WTC11 (cell line): ENCODE data around the gene CUL1. TPM values are rescaled to one million over a fixed set of nuclear protein-coding genes. Genes with fewer than 3 reads are reported as not detected.
A peak's percentile ranks its signal among the peaks of the same experiment; 100 is the strongest.

Source experiments
- ATAC-seq: fragments of 200-7000 bp; cut with Tn5 transposase; 2 replicates; pipeline ENCODE4 v1.10.0; 2021; ENCODE audit warnings: mild to moderate bottlenecking, moderate library complexity
- CTCF ChIA-PET: fragments of 300-600 bp; sonication (Branson Sonifier 250); formaldehyde crosslinking; loops from one replicate; lab custom pipeline; 2021; ENCODE audit warnings: antibody characterized with exemption; lab: Charles Lee
- POLR2A ChIA-PET: fragments of 350-600 bp; sonication (Branson Sonifier 250); formaldehyde crosslinking; loops from one replicate; lab custom pipeline; 2021; ENCODE audit warnings: antibody characterized with exemption; lab: Charles Lee
- DNase-seq: peaks from one replicate; pipeline ENCODE4 v3.0.0; 2021; ENCODE audit warnings: low spot score
- H3K27ac Mint-ChIP-seq: 2 replicates; pipeline ENCODE4 v1.8.0; 2021; ENCODE audit warnings: mixed read lengths
- H3K27me3 Mint-ChIP-seq: 2 replicates; pipeline ENCODE4 v1.8.0; 2021; ENCODE audit warnings: low read depth, mild to moderate bottlenecking, moderate library complexity, mixed read lengths
- H3K36me3 Mint-ChIP-seq: 2 replicates; pipeline ENCODE4 v1.8.0; 2021; ENCODE audit warnings: mixed read lengths
- H3K4me1 Mint-ChIP-seq: 2 replicates; pipeline ENCODE4 v1.8.0; 2022; ENCODE audit warnings: mixed read lengths
- H3K4me3 Mint-ChIP-seq: 2 replicates; pipeline ENCODE4 v1.8.0; 2021; ENCODE audit warnings: mild to moderate bottlenecking, moderate library complexity, mixed read lengths
- H3K9me3 Mint-ChIP-seq: 2 replicates; pipeline ENCODE4 v1.8.0; 2021; ENCODE audit warnings: mixed read lengths
- E2F1 ChIP-seq: sonication (generic); formaldehyde crosslinking; IDR thresholded peaks from 2 replicates; pipeline ENCODE4 v1.8.0; 2022; ENCODE audit warnings: mild to moderate bottlenecking, missing genetic modification reagents
- ELF4 ChIP-seq: sonication (generic); formaldehyde crosslinking; IDR thresholded peaks from 2 replicates; pipeline ENCODE4 v1.8.1; 2022; ENCODE audit warnings: low read depth, mild to moderate bottlenecking, moderate library complexity, missing genetic modification reagents
- ERG ChIP-seq: fragments of 250-450 bp; sonication (Bioruptor Pico); IDR thresholded peaks from 2 replicates; pipeline ENCODE4 v1.8.0; 2021; ENCODE audit warnings: mild to moderate bottlenecking
- GABPB1 ChIP-seq: sonication (generic); formaldehyde crosslinking; IDR thresholded peaks from 2 replicates; pipeline ENCODE4 v1.8.1; 2023; ENCODE audit warnings: mild to moderate bottlenecking, missing genetic modification reagents
- HMGA2 ChIP-seq: fragments of 250-450 bp; sonication (Bioruptor Pico); IDR thresholded peaks from 2 replicates; pipeline ENCODE4 v1.4.0; 2021; ENCODE audit warnings: mild to moderate bottlenecking, moderate library complexity
- MXD4 ChIP-seq: fragments of 250-450 bp; sonication (Bioruptor Pico); IDR thresholded peaks from 2 replicates; pipeline ENCODE4 v1.8.0; 2021; ENCODE audit warnings: mild to moderate bottlenecking, moderate library complexity, borderline replicate concordance
- NR3C1 ChIP-seq: sonication (generic); formaldehyde crosslinking; conservative IDR thresholded peaks from 2 replicates; pipeline ENCODE4 v1.8.1; 2023; ENCODE audit warnings: low read depth, mild to moderate bottlenecking, missing genetic modification reagents
- OVOL2 ChIP-seq: fragments of 250-450 bp; sonication (Bioruptor Pico); IDR thresholded peaks from 2 replicates; pipeline ENCODE4 v1.9.0; 2021; ENCODE audit warnings: mild to moderate bottlenecking, borderline replicate concordance
- PRRX2 ChIP-seq: fragments of 250-450 bp; sonication (Bioruptor Pico); IDR thresholded peaks from 2 replicates; pipeline ENCODE4 v1.8.0; 2021; ENCODE audit warnings: mild to moderate bottlenecking
- SMAD4 ChIP-seq: sonication (generic); formaldehyde crosslinking; IDR thresholded peaks from 2 replicates; pipeline ENCODE4 v1.8.0; 2022; ENCODE audit warnings: mild to moderate bottlenecking, missing genetic modification reagents
- TCF7 ChIP-seq: sonication (generic); formaldehyde crosslinking; IDR thresholded peaks from 2 replicates; pipeline ENCODE4 v1.8.0; 2022; ENCODE audit warnings: mild to moderate bottlenecking, low read depth, missing genetic modification reagents, moderate library complexity
- TEAD4 ChIP-seq: sonication (generic); formaldehyde crosslinking; IDR thresholded peaks from 2 replicates; pipeline ENCODE4 v1.8.0; 2022; ENCODE audit warnings: mild to moderate bottlenecking, missing genetic modification reagents
- ZNF121 ChIP-seq: sonication (generic); formaldehyde crosslinking; IDR thresholded peaks from 2 replicates; pipeline ENCODE4 v1.8.0; 2023; ENCODE audit warnings: missing genetic modification reagents
- ZNF396 ChIP-seq: fragments of 250-450 bp; sonication (Bioruptor Pico); IDR thresholded peaks from 2 replicates; pipeline ENCODE4 v1.8.0; 2021; ENCODE audit warnings: mild to moderate bottlenecking, moderate library complexity, borderline replicate concordance
- ZNF425 ChIP-seq: fragments of 250-450 bp; sonication (Bioruptor Pico); conservative IDR thresholded peaks from 2 replicates; pipeline ENCODE4 v1.9.0; 2021; ENCODE audit warnings: mild to moderate bottlenecking
- ZNF512 ChIP-seq: sonication (generic); formaldehyde crosslinking; IDR thresholded peaks from 2 replicates; pipeline ENCODE4 v1.8.1; 2022; ENCODE audit warnings: missing genetic modification reagents, borderline replicate concordance
- total RNA-seq: library from RNA; stranded (reverse); gene quantifications from 3 replicates; pipeline ENCODE4 v1.2.3, GENCODE V29; 2021
- TF ChIP-seq, protein P1 (sequence below): sonication (generic); formaldehyde crosslinking; IDR thresholded peaks from 2 replicates; pipeline ENCODE4 v1.8.1; 2023; ENCODE audit warnings: mild to moderate bottlenecking, moderate library complexity, missing genetic modification reagents
- TF ChIP-seq, protein P2 (sequence below): sonication (generic); formaldehyde crosslinking; IDR thresholded peaks from 2 replicates; pipeline ENCODE4 v1.8.1; 2023; ENCODE audit warnings: mild to moderate bottlenecking, missing genetic modification reagents, borderline replicate concordance
- TF ChIP-seq, protein P3 (sequence below): sonication (generic); formaldehyde crosslinking; IDR thresholded peaks from 2 replicates; pipeline ENCODE4 v1.8.1; 2023; ENCODE audit warnings: mild to moderate bottlenecking, missing genetic modification reagents, moderate library complexity

The CUL1 gene
- total RNA-seq, 1 experiment from 2014 or later: 50.5 TPM

- Mint-ChIP-seq H3K4me1 (peaks cover under 1% of the 10 kb centered on the region; the same call in 1 of the 2 replicates), H3K9me3 (peaks cover 3% of the 10 kb centered on the region; the same call in 1 of the 2 replicates), H3K4me3 (no peak overlapping the region), H3K27ac (no peak overlapping the region), H3K27me3 (no peaks in the 10 kb centered on the region), H3K36me3 (peaks cover 83% of the 10 kb centered on the region)
- TF ChIP-seq PRRX2 (CRISPR knock-in tag) (no peak), SMAD4 (CRISPR knock-in tag) (no peak), ZNF396 (no peak), GABPB1 (CRISPR knock-in tag) (no peak), ZNF512 (CRISPR knock-in tag) (no peak), NR3C1 (CRISPR knock-in tag) (no peak), TEAD4 (CRISPR knock-in tag) (no peak), HMGA2 (CRISPR knock-in tag) (no peak), OVOL2 (CRISPR knock-in tag) (no peak), ZNF425 (no peak)
- TF ChIP-seq, protein P1, sequence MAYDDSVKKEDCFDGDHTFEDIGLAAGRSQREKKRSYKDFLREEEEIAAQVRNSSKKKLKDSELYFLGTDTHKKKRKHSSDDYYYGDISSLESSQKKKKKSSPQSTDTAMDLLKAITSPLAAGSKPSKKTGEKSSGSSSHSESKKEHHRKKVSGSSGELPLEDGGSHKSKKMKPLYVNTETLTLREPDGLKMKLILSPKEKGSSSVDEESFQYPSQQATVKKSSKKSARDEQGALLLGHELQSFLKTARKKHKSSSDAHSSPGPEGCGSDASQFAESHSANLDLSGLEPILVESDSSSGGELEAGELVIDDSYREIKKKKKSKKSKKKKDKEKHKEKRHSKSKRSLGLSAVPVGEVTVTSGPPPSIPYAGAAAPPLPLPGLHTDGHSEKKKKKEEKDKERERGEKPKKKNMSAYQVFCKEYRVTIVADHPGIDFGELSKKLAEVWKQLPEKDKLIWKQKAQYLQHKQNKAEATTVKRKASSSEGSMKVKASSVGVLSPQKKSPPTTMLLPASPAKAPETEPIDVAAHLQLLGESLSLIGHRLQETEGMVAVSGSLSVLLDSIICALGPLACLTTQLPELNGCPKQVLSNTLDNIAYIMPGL: no peak
- TF ChIP-seq, protein P2, sequence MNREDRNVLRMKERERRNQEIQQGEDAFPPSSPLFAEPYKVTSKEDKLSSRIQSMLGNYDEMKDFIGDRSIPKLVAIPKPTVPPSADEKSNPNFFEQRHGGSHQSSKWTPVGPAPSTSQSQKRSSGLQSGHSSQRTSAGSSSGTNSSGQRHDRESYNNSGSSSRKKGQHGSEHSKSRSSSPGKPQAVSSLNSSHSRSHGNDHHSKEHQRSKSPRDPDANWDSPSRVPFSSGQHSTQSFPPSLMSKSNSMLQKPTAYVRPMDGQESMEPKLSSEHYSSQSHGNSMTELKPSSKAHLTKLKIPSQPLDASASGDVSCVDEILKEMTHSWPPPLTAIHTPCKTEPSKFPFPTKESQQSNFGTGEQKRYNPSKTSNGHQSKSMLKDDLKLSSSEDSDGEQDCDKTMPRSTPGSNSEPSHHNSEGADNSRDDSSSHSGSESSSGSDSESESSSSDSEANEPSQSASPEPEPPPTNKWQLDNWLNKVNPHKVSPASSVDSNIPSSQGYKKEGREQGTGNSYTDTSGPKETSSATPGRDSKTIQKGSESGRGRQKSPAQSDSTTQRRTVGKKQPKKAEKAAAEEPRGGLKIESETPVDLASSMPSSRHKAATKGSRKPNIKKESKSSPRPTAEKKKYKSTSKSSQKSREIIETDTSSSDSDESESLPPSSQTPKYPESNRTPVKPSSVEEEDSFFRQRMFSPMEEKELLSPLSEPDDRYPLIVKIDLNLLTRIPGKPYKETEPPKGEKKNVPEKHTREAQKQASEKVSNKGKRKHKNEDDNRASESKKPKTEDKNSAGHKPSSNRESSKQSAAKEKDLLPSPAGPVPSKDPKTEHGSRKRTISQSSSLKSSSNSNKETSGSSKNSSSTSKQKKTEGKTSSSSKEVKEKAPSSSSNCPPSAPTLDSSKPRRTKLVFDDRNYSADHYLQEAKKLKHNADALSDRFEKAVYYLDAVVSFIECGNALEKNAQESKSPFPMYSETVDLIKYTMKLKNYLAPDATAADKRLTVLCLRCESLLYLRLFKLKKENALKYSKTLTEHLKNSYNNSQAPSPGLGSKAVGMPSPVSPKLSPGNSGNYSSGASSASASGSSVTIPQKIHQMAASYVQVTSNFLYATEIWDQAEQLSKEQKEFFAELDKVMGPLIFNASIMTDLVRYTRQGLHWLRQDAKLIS (CRISPR knock-in tag): no peak
- DNase-seq (no peak), ATAC-seq (no peak)
- POLR2A ChIA-PET: no interaction called here
- CTCF ChIA-PET: no interaction called here
Observed at GRCh38 chr7:148790850-148791249, 92.1 kb downstream of the CUL1 start.

- DNase-seq (no peak), ATAC-seq (no peak)
- Mint-ChIP-seq H3K9me3 (peaks cover 3% of the 10 kb centered on the region; the same call in 1 of the 2 replicates), H3K36me3 (peaks cover 84% of the 10 kb centered on the region), H3K27me3 (no peaks in the 10 kb centered on the region), H3K4me1 (peaks cover 5% of the 10 kb centered on the region; the same call in 1 of the 2 replicates), H3K4me3 (no peak overlapping the region), H3K27ac (peak overlapping the region; percentile 60; the same call in 1 of the 2 replicates)
- POLR2A ChIA-PET: no interaction called here
- CTCF ChIA-PET: no interaction called here
- TF ChIP-seq ZNF121 (CRISPR knock-in tag): no peak
- no peak for TF ChIP-seq TCF7 (CRISPR knock-in tag)
- TF ChIP-seq ERG (CRISPR knock-in tag): no peak
- TF ChIP-seq ZNF425: no peak
- no peak for TF ChIP-seq ELF4 (CRISPR knock-in tag)
- TF ChIP-seq, protein P3, sequence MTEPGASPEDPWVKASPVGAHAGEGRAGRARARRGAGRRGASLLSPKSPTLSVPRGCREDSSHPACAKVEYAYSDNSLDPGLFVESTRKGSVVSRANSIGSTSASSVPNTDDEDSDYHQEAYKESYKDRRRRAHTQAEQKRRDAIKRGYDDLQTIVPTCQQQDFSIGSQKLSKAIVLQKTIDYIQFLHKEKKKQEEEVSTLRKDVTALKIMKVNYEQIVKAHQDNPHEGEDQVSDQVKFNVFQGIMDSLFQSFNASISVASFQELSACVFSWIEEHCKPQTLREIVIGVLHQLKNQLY (CRISPR knock-in tag): no peak
- TF ChIP-seq E2F1 (CRISPR knock-in tag): no peak
- no peak for TF ChIP-seq MXD4
Observed at GRCh38 chr7:148791546-148791945, 92.8 kb downstream of the CUL1 start.
